IMR-90 (cell line): ENCODE data around the gene FGF5. TPM values are rescaled to one million over a fixed set of nuclear protein-coding genes. Genes with fewer than 3 reads are reported as not detected.

ENCODE experiments used
- ATAC-seq: fragments of 200-7000 bp; cut with Tn5 transposase; 2 replicates; pipeline ENCODE4 v1.9.1; 2020; ENCODE audit warnings: low read depth, mild to moderate bottlenecking, moderate library complexity
- BruUV-seq: library from RNA; stranded (reverse); fragments of 400-500 nt; replicated peaks from 2 replicates; lab custom pipeline; 2021; lab: Mats Ljungman, UMichigan
- CTCF ChIA-PET: fragments of 300-600 bp; formaldehyde crosslinking; extraction: SDS; loops from one replicate; lab custom pipeline; 2021; ENCODE audit warnings: antibody characterized with exemption; lab: Yijun Ruan, JAX
- POLR2A ChIA-PET: fragments of 300-600 bp; sonication (Branson Sonifier 250); formaldehyde crosslinking; loops from one replicate; lab custom pipeline; 2022; ENCODE audit warnings: antibody characterized with exemption; ENCODE audit not compliant: unreplicated experiment; lab: Charles Lee
- DNase-seq: peaks from one replicate; pipeline ENCODE4 v3.0.0; 2013
- H2AFZ ChIP-seq: replicated peaks from 2 replicates; pipeline ENCODE3; 2013; ENCODE audit warnings: low read length, mild to moderate bottlenecking; ENCODE audit not compliant: poor library complexity
- H2AK5ac ChIP-seq: 2 replicates; pipeline ENCODE4 v1.6.1; 2013; ENCODE audit warnings: low read depth, low read length, inconsistent platforms
- H2AK9ac ChIP-seq: replicated peaks from 2 replicates; pipeline ENCODE3; 2013; ENCODE audit warnings: mild to moderate bottlenecking, low read depth, low read length, moderate library complexity; ENCODE audit not compliant: poor library complexity
- H2BK120ac ChIP-seq: 2 replicates; pipeline ENCODE4 v1.6.1; 2013; ENCODE audit warnings: low read depth, low read length, inconsistent platforms
- H2BK15ac ChIP-seq: 3 replicates; pipeline ENCODE4 v1.6.1; 2013; ENCODE audit warnings: low read depth, low read length, inconsistent platforms
- H2BK20ac ChIP-seq: 2 replicates; pipeline ENCODE4 v1.6.1; 2013; ENCODE audit warnings: low read depth, mild to moderate bottlenecking, inconsistent platforms, low read length, moderate library complexity
- H2BK5ac ChIP-seq: 2 replicates; pipeline ENCODE4 v1.6.1; 2013; ENCODE audit warnings: mild to moderate bottlenecking, low read depth, low read length, inconsistent platforms; ENCODE audit not compliant: poor library complexity, severe bottlenecking
- H3K14ac ChIP-seq: replicated peaks from 2 replicates; pipeline ENCODE4 v1.6.1; 2013; ENCODE audit warnings: low read depth, low read length, inconsistent platforms
- H3K18ac ChIP-seq: 2 replicates; pipeline ENCODE4 v1.6.1; 2013; ENCODE audit warnings: low read depth, low read length, control low read depth
- H3K23ac ChIP-seq: 2 replicates; pipeline ENCODE4 v1.6.1; 2013; ENCODE audit warnings: low read depth, low read length, inconsistent platforms
- H3K27ac ChIP-seq: 2 replicates; pipeline ENCODE4 v1.5.1; 2013; ENCODE audit warnings: mild to moderate bottlenecking, control low read depth, low read length; ENCODE audit not compliant: insufficient read depth
- H3K27me3 ChIP-seq: 2 replicates; pipeline ENCODE4 v1.6.1; 2013; ENCODE audit warnings: low read length; ENCODE audit not compliant: control insufficient read depth, insufficient read depth
- H3K36me3 ChIP-seq: 2 replicates; pipeline ENCODE4 v1.6.1; 2013; ENCODE audit warnings: low read length, mixed read lengths; ENCODE audit not compliant: control insufficient read depth, insufficient read depth
- H3K4ac ChIP-seq: 2 replicates; pipeline ENCODE4 v1.6.1; 2013; ENCODE audit warnings: low read depth, low read length, inconsistent platforms
- H3K4me1 ChIP-seq: 2 replicates; pipeline ENCODE4 v1.6.1; 2013; ENCODE audit warnings: low read length, mixed read lengths; ENCODE audit not compliant: control insufficient read depth, insufficient read depth
- H3K4me2 ChIP-seq: 2 replicates; pipeline ENCODE4 v1.6.1; 2013; ENCODE audit warnings: low read depth, mild to moderate bottlenecking, control low read depth, low read length, moderate library complexity
- H3K4me3 ChIP-seq: 2 replicates; pipeline ENCODE4 v1.5.1; 2013; ENCODE audit warnings: low read depth, mild to moderate bottlenecking, control low read depth, low read length, moderate library complexity; ENCODE audit not compliant: insufficient read depth
- H3K56ac ChIP-seq: 2 replicates; pipeline ENCODE4 v1.6.1; 2013; ENCODE audit warnings: low read length, inconsistent platforms; ENCODE audit not compliant: insufficient read depth; ENCODE audit errors: extremely low read depth
- H3K79me1 ChIP-seq, 2 experiments: 2 replicates each; pipeline ENCODE4 v1.6.1; 2013; ENCODE audit warnings: low read length in 2 of 2, inconsistent platforms in 1 of 2, low read depth in 1 of 2
- H3K9ac ChIP-seq: 2 replicates; pipeline ENCODE4 v1.6.1; 2013; ENCODE audit warnings: low read depth, low read length, control low read depth
- H3K9me1 ChIP-seq: 2 replicates; pipeline ENCODE4 v1.6.1; 2013; ENCODE audit warnings: low read length, inconsistent platforms; ENCODE audit not compliant: insufficient read depth
- H3K9me3 ChIP-seq: 2 replicates; pipeline ENCODE4 v1.6.1; 2013; ENCODE audit warnings: low read length; ENCODE audit not compliant: control insufficient read depth, insufficient read depth
- H4K20me1 ChIP-seq: 2 replicates; pipeline ENCODE4 v1.6.1; 2013; ENCODE audit warnings: low read length, inconsistent platforms; ENCODE audit not compliant: insufficient read depth
- H4K5ac ChIP-seq: 2 replicates; pipeline ENCODE4 v1.6.1; 2013; ENCODE audit warnings: mild to moderate bottlenecking, low read depth, low read length, control low read depth
- H4K8ac ChIP-seq, 2 experiments: 2 replicates each; pipeline ENCODE4 v1.6.1; 2013; ENCODE audit warnings: low read depth in 2 of 2, low read length in 2 of 2, control low read depth in 1 of 2, inconsistent platforms in 1 of 2
- H4K91ac ChIP-seq: 2 replicates; pipeline ENCODE4 v1.6.1; 2013; ENCODE audit warnings: low read depth, low read length, inconsistent platforms; ENCODE audit not compliant: insufficient read depth
- CEBPB ChIP-seq: IDR thresholded peaks from 2 replicates; pipeline ENCODE4 v1.6.1; 2012; ENCODE audit warnings: low read depth, low read length, improper control_type of control experiment
- MAZ ChIP-seq: IDR thresholded peaks from 2 replicates; pipeline ENCODE4 v1.6.1; 2012; ENCODE audit warnings: low read depth, mild to moderate bottlenecking, low read length, improper control_type of control experiment, moderate library complexity, borderline replicate concordance
- MXI1 ChIP-seq: IDR thresholded peaks from 2 replicates; pipeline ENCODE4 v1.6.1; 2012; ENCODE audit warnings: low read depth, mild to moderate bottlenecking, low read length, moderate library complexity, borderline replicate concordance
- RAD21 ChIP-seq: IDR thresholded peaks from 2 replicates; pipeline ENCODE4 v1.6.1; 2012; ENCODE audit warnings: low read length, improper control_type of control experiment
- SMC3 ChIP-seq: fragments of 150-350 bp; IDR thresholded peaks from 2 replicates; pipeline ENCODE4 v1.6.1; 2016; ENCODE audit warnings: low read depth, mild to moderate bottlenecking, antibody characterized with exemption, low read length, moderate library complexity
- WGBS, 2 experiments: methylation state at CpG; one replicate each; pipeline versions ENCODE4 v1.1.5 to v1.1.7; 2013; ENCODE audit warnings: missing lambda C conversion rate in 2 of 2; ENCODE audit not compliant: insufficient read length in 1 of 2; ENCODE audit errors: extremely low coverage in 2 of 2; 5-methylcytosine and 5-hydroxymethylcytosine counted together
- dilution Hi-C: fragments of 300-500 bp; cut with HindIII; formaldehyde crosslinking; loops from one replicate; pipeline ENCODE4 v1.14.3; 2018; ENCODE audit warnings: low sequenced_read_pairs; ENCODE audit not compliant: unreplicated experiment
- in situ Hi-C: fragments of 300-500 bp; cut with MboI; formaldehyde crosslinking; loops from 3 replicates; pipeline ENCODE4 v1.14.3; 2019; ENCODE audit warnings: low sequenced_read_pairs, inconsistent platforms, mixed read lengths
- intact Hi-C: fragments of 100-400 bp; cut with micrococcal nuclease; formaldehyde crosslinking; loops from 2 replicates; pipeline ENCODE4 v1.10.0; 2022
- polyA plus RNA-seq, 3 experiments: library from polyadenylated mRNA; depleted of rRNA; stranded (reverse); fragments of >200 nt; gene quantifications; 2 replicates each; pipeline ENCODE4 v1.2.3, GENCODE V29; 2012; ENCODE audit warnings: low replicate concordance in 1 of 3
- total RNA-seq: library from RNA; depleted of rRNA; stranded (reverse); fragments of >200 nt; gene quantifications from 2 replicates; pipeline ENCODE4 v1.2.3, GENCODE V29; 2012

The FGF5 gene
- total and polyA plus RNA-seq, 2 of the 4 experiments (the other 2 are of a cell fraction) = 18.6 to 42.1 TPM

DNA sequence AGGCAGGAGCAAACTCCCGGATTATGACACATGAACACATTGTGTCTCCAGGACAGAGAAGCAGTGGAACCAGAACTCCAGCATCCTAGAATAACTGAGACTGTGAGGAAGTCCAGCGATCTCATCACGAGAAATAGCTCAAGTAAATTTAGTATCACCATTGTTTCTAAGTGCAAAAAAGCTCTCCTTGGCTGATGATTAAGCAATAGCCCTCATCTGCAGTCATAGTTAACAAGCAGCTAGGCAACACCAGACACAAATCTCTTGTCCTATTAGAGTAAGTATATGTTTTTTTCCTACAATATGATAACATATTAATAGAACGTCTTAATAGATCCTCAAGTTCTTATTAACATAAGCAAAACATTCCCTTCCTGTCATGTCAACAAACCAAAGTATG lies 66.7 kb downstream of the FGF5 start:
- no peaks in the 10 kb centered on the region for H4K20me1 ChIP-seq
- no TSS peak for BruUV-seq
- no peak overlapping the region for H2BK20ac ChIP-seq
- H2AK9ac ChIP-seq = no peak overlapping the region
- dilution Hi-C loops = no loop called here
- peak overlapping the region; percentile 46; the same call in 1 of the 2 replicates for H3K18ac ChIP-seq
- no peak overlapping the region; the same call in 1 of the 2 replicates for H3K4me2 ChIP-seq
- H4K91ac ChIP-seq = no peak overlapping the region
- peaks cover 4% of the 10 kb centered on the region; the same call in 1 of the 2 replicates for H3K4me1 ChIP-seq
- no peaks in the 10 kb centered on the region for H3K9me3 ChIP-seq
- H3K4ac ChIP-seq = no peak overlapping the region
- H3K79me1 ChIP-seq = peaks cover 0 to 12% of the 10 kb centered on the region in 2 experiments; a peak in 1 of 4 replicates
- no peak overlapping the region for H2AFZ ChIP-seq
- H4K8ac ChIP-seq = no peak overlapping the region
- no peak overlapping the region for H3K14ac ChIP-seq
- intact Hi-C loops = no loop called here
- ATAC-seq = no peak
- CTCF ChIA-PET = interaction anchor here (0.8 to 1.1 kb wide), 2 partner anchors 112 to 131 kb away, joined by 3 to 4 read pairs; no protein-coding TSS in a partner anchor
- H3K27me3 ChIP-seq = no peaks in the 10 kb centered on the region
- no peak overlapping the region for H2BK120ac ChIP-seq
- no peak overlapping the region for H3K9ac ChIP-seq
- H4K5ac ChIP-seq = no peak overlapping the region
- no peak overlapping the region for H3K23ac ChIP-seq
- in situ Hi-C loops = loop anchor here (10.0 to 25.0 kb wide), 2 partner anchors 108 to 1396 kb away; partner anchors contain the start of gene PAQR3
- H3K27ac ChIP-seq = no peak overlapping the region
- no peaks in the 10 kb centered on the region for H3K9me1 ChIP-seq
- no peak overlapping the region for H2AK5ac ChIP-seq
- H3K56ac ChIP-seq = no peak overlapping the region
- TF ChIP-seq MXI1 (no peak), MAZ (no peak), RAD21 (no peak), SMC3 (no peak), CEBPB (peak; percentile 89)
- no CpG with 5 or more reads among the region's 4 CpGs for WGBS, 2 experiments
- H2BK15ac ChIP-seq = no peak overlapping the region
- no peak overlapping the region for H3K4me3 ChIP-seq
- POLR2A ChIA-PET = no interaction called here
- no peak overlapping the region for H2BK5ac ChIP-seq
- peak; percentile 34 for DNase-seq
- no peaks in the 10 kb centered on the region for H3K36me3 ChIP-seq
